ENCODE results near the gene PDCD10.

PDCD10 gene

GRCh38 chr3:167671878-167672427, 62.7 kb downstream of the PDCD10 start:
- DNase-seq, result no peak

GRCh38 chr3:167669699-167670098, 65.0 kb downstream of the PDCD10 start:
- no peak for DNase-seq

- no peak for DNase-seq
Measured at GRCh38 chr3:167668651-167669050, 66.0 kb downstream of the PDCD10 start.

- no peak for DNase-seq
Measured at GRCh38 chr3:167666563-167666962, 68.1 kb downstream of the PDCD10 start.

- DNase-seq, result no peak
Measured at GRCh38 chr3:167662919-167663400, 71.7 kb downstream of the PDCD10 start.

- DNase-seq, result no peak
Measured at GRCh38 chr3:167657684-167658225, 76.9 kb downstream of the PDCD10 start.

GRCh38 chr3:167656821-167657220, 77.9 kb downstream of the PDCD10 start:
- DNase-seq, result no peak

- DNase-seq, result no peak
Measured at GRCh38 chr3:167653760-167654159, 80.9 kb downstream of the PDCD10 start, which contains the start of gene WDR49. Gene WDR49 (minus strand): TSS chr3:167653942. CDS start chr3:167653425, 517 bp downstream.

GRCh38 chr3:167653155-167653554, 81.5 kb downstream of the PDCD10 start:
- DNase-seq, result no peak

GRCh38 chr3:167651826-167652225, 82.9 kb downstream of the PDCD10 start:
- DNase-seq, result no peak

GRCh38 chr3:167650459-167650858, 84.2 kb downstream of the PDCD10 start:
- no peak for DNase-seq

GRCh38 chr3:167649746-167650145, 84.9 kb downstream of the PDCD10 start:
- DNase-seq, result no peak

GRCh38 chr3:167644611-167645010, 90.1 kb downstream of the PDCD10 start:
- DNase-seq, result no peak
